Calu3 (cell line): ENCODE results near the gene ALG6. TPM values are rescaled to one million over a fixed set of nuclear protein-coding genes. Genes with fewer than 3 reads are reported as not detected.

Experiments used
- BruUV-seq: library from RNA; stranded (reverse); fragments of 400-500 nt; replicated peaks from 2 replicates; lab custom pipeline; 2021; lab: Mats Ljungman, UMichigan
- CTCF ChIA-PET: fragments of 300-600 bp; sonication (Branson Sonifier 250); formaldehyde crosslinking; loops from one replicate; lab custom pipeline; 2022; ENCODE audit warnings: antibody characterized with exemption; lab: Charles Lee
- DNase-seq: peaks from one replicate; pipeline ENCODE4 v3.0.0; 2022
- H3K27ac Mint-ChIP-seq: one replicate; pipeline ENCODE4 v1.8.0; 2022; ENCODE audit warnings: mixed read lengths; ENCODE audit not compliant: unreplicated experiment
- H3K27me3 Mint-ChIP-seq: one replicate; pipeline ENCODE4 v1.8.0; 2022; ENCODE audit warnings: mixed read lengths; ENCODE audit not compliant: unreplicated experiment
- H3K36me3 Mint-ChIP-seq: one replicate; pipeline ENCODE4 v1.8.0; 2022; ENCODE audit warnings: mild to moderate bottlenecking, moderate library complexity, mixed read lengths; ENCODE audit not compliant: insufficient read depth, unreplicated experiment
- H3K4me1 Mint-ChIP-seq: one replicate; pipeline ENCODE4 v1.8.0; 2022; ENCODE audit warnings: mild to moderate bottlenecking, low read depth, mixed read lengths; ENCODE audit not compliant: unreplicated experiment
- H3K4me3 Mint-ChIP-seq: one replicate; pipeline ENCODE4 v1.8.0; 2022; ENCODE audit warnings: mild to moderate bottlenecking, low read depth, moderate library complexity, mixed read lengths; ENCODE audit not compliant: unreplicated experiment
- H3K9me3 Mint-ChIP-seq: one replicate; pipeline ENCODE4 v1.8.0; 2022; ENCODE audit warnings: low read depth, mixed read lengths; ENCODE audit not compliant: unreplicated experiment
- CTCF ChIP-seq: fragments of 200-600 bp; IDR thresholded peaks from one replicate; pipeline ENCODE4 v1.8.0; 2022; ENCODE audit warnings: antibody characterized with exemption; ENCODE audit not compliant: unreplicated experiment
- intact Hi-C: fragments of 100-400 bp; cut with micrococcal nuclease; formaldehyde crosslinking; loops from one replicate; pipeline ENCODE4 v1.10.0; 2022; ENCODE audit not compliant: unreplicated experiment
- total RNA-seq: library from RNA; stranded (reverse); gene quantifications from 2 replicates; pipeline ENCODE4 v1.2.3, GENCODE V29; 2022

ALG6 gene
- total RNA-seq, 1 experiment from 2014 or later, result 24.0 TPM

- BruUV-seq, result no TSS peak
- intact Hi-C loops, result no loop called here
- DNase-seq, result no peak
- Mint-ChIP-seq H3K27ac (no peak overlapping the region), H3K36me3 (no peaks in the 10 kb centered on the region), H3K4me1 (no peaks in the 10 kb centered on the region), H3K4me3 (no peak overlapping the region), H3K27me3 (no peaks in the 10 kb centered on the region), H3K9me3 (peaks cover 2% of the 10 kb centered on the region)
- TF ChIP-seq CTCF, result no peak
- CTCF ChIA-PET, result interaction anchor here (0.6 kb wide), 1 partner anchor 16 kb away, joined by 8 read pairs; no protein-coding TSS in a partner anchor
Observed at GRCh38 chr1:63428815-63429214, 61.4 kb downstream of the ALG6 start.

GRCh38 chr1:63429281-63429680 is 61.9 kb downstream of the ALG6 start:
- no peak for TF ChIP-seq CTCF
- no peaks in the 10 kb centered on the region for H3K27me3 Mint-ChIP-seq
- no peaks in the 10 kb centered on the region for H3K4me1 Mint-ChIP-seq
- no TSS peak for BruUV-seq
- no peak for DNase-seq
- no peak overlapping the region for H3K4me3 Mint-ChIP-seq
- no peak overlapping the region for H3K27ac Mint-ChIP-seq
- H3K9me3 Mint-ChIP-seq, result peaks cover 2% of the 10 kb centered on the region
- H3K36me3 Mint-ChIP-seq, result no peaks in the 10 kb centered on the region
- intact Hi-C loops, result no loop called here
- CTCF ChIA-PET, result interaction anchor here (0.6 kb wide), 2 partner anchors 16 to 109 kb away, joined by 3 to 8 read pairs; no protein-coding TSS in a partner anchor

GRCh38 chr1:63435161-63435560 is 67.7 kb downstream of the ALG6 start:
- no peaks in the 10 kb centered on the region for H3K27me3 Mint-ChIP-seq
- no TSS peak for BruUV-seq
- CTCF ChIA-PET, result no interaction called here

GRCh38 chr1:63442141-63442475 is 74.7 kb downstream of the ALG6 start:
- intact Hi-C loops, result loop anchor here (5.0 kb wide), 1 partner anchor 600 kb away; no protein-coding TSS in a partner anchor
- no TSS peak for BruUV-seq
- CTCF ChIA-PET, result interaction anchor here (1.0 kb wide), 1 partner anchor 125 kb away, joined by 3 read pairs; no protein-coding TSS in a partner anchor
- Mint-ChIP-seq H3K36me3 (no peaks in the 10 kb centered on the region), H3K4me1 (no peaks in the 10 kb centered on the region), H3K4me3 (no peak overlapping the region), H3K27ac (no peak overlapping the region), H3K27me3 (no peaks in the 10 kb centered on the region), H3K9me3 (no peaks in the 10 kb centered on the region)
- no peak for DNase-seq
- TF ChIP-seq CTCF, result no peak

More at GRCh38 chr1:63435161-63435560, 67.7 kb downstream of the ALG6 start:
- H3K27ac Mint-ChIP-seq, result no peak overlapping the region
- H3K36me3 Mint-ChIP-seq, result no peaks in the 10 kb centered on the region
- no peaks in the 10 kb centered on the region for H3K4me1 Mint-ChIP-seq
- H3K9me3 Mint-ChIP-seq, result no peaks in the 10 kb centered on the region
- no peak for DNase-seq
- H3K4me3 Mint-ChIP-seq, result no peak overlapping the region
- intact Hi-C loops, result no loop called here
- no peak for TF ChIP-seq CTCF
